HepG2 (cell line): ENCODE results near the gene SIK2. TPM values are rescaled to one million over a fixed set of nuclear protein-coding genes. Genes with fewer than 3 reads are reported as not detected.

Source experiments
- EED ChIP-seq: sonication (generic); formaldehyde crosslinking; IDR thresholded peaks from 2 replicates; pipeline ENCODE4 v1.5.0; 2020; ENCODE audit warnings: mild to moderate bottlenecking, missing genetic modification reagents
- FOXA3 ChIP-seq: IDR thresholded peaks from 2 replicates; pipeline ENCODE4 v1.6.1; 2016; ENCODE audit warnings: missing genetic modification reagents, missing compliant biosample characterization
- GABPB1 ChIP-seq: IDR thresholded peaks from 2 replicates; pipeline ENCODE4 v1.6.1; 2016; ENCODE audit warnings: mild to moderate bottlenecking, missing genetic modification reagents, moderate library complexity, missing compliant biosample characterization
- HDAC1 ChIP-seq: sonication (generic); formaldehyde crosslinking; IDR thresholded peaks from 2 replicates; pipeline ENCODE4 v1.5.1; 2020; ENCODE audit warnings: mild to moderate bottlenecking, missing genetic modification reagents
- NR2F2 ChIP-seq: IDR thresholded peaks from 2 replicates; pipeline ENCODE4 v1.6.1; 2012; ENCODE audit warnings: low read depth, inconsistent platforms, borderline replicate concordance
- PITX1 ChIP-seq: sonication (generic); formaldehyde crosslinking; IDR thresholded peaks from 2 replicates; pipeline ENCODE4 v1.5.1; 2020; ENCODE audit warnings: mild to moderate bottlenecking, missing genetic modification reagents
- TBX2 ChIP-seq: sonication (generic); formaldehyde crosslinking; IDR thresholded peaks from 2 replicates; pipeline ENCODE4 v1.5.0; 2020; ENCODE audit warnings: missing genetic modification reagents, mild to moderate bottlenecking, borderline replicate concordance
- ZFY ChIP-seq: sonication (generic); formaldehyde crosslinking; IDR thresholded peaks from 2 replicates; pipeline ENCODE4 v1.4.0; 2020; ENCODE audit warnings: missing genetic modification reagents
- ZMYM4 ChIP-seq: sonication (generic); formaldehyde crosslinking; IDR thresholded peaks from 2 replicates; pipeline ENCODE4 v1.8.1; 2023; ENCODE audit warnings: mild to moderate bottlenecking, missing genetic modification reagents
- ZNF280B ChIP-seq: sonication (generic); formaldehyde crosslinking; IDR thresholded peaks from 2 replicates; pipeline ENCODE4 v1.5.0; 2020; ENCODE audit warnings: missing genetic modification reagents, mild to moderate bottlenecking, borderline replicate concordance
- ZNF546 ChIP-seq: sonication (generic); formaldehyde crosslinking; conservative IDR thresholded peaks from 2 replicates; pipeline ENCODE4 v1.8.1; 2023; ENCODE audit warnings: mild to moderate bottlenecking, missing genetic modification reagents
- ZNF614 ChIP-seq: IDR thresholded peaks from 2 replicates; pipeline ENCODE4 v1.6.1; 2018; ENCODE audit warnings: missing biosample characterization, missing genetic modification reagents, inconsistent platforms, borderline replicate concordance
- ZNF766 ChIP-seq: sonication (generic); formaldehyde crosslinking; IDR thresholded peaks from 2 replicates; pipeline ENCODE4 v1.5.0; 2020; ENCODE audit warnings: missing genetic modification reagents, borderline replicate concordance
- ZNF777 ChIP-seq: sonication (generic); formaldehyde crosslinking; IDR thresholded peaks from 2 replicates; pipeline ENCODE4 v1.4.0; 2020; ENCODE audit warnings: missing genetic modification reagents
- ZNF790 ChIP-seq: sonication (generic); formaldehyde crosslinking; IDR thresholded peaks from 2 replicates; pipeline ENCODE4 v1.8.0; 2022; ENCODE audit warnings: missing genetic modification reagents, mild to moderate bottlenecking, borderline replicate concordance
- polyA plus RNA-seq, 8 experiments: library from polyadenylated mRNA; depleted of rRNA in 3 of 8; stranded (reverse) in 7 of 8; unstranded in 1 of 8; fragments of >200 nt; fragmentation: Illumina TruSeq in 4 of 8; extraction: Trizol in 4 of 8; gene quantifications; 2 replicates each; pipeline versions ENCODE4 v1.2.1 to v1.2.3, GENCODE V29; 2011 to 2016; ENCODE audit warnings: low read depth in 4 of 8, missing spikeins in 1 of 8, mixed read lengths in 1 of 8; ENCODE audit not compliant: insufficient read depth in 1 of 8
- total RNA-seq, 5 experiments: library from RNA; depleted of rRNA; stranded (reverse); fragments of >200 nt; fragmentation: Illumina TruSeq; extraction: Trizol; gene quantifications; 2 replicates each; pipeline ENCODE4 v1.2.3, GENCODE V29; 2016; ENCODE audit warnings: low read depth in 1 of 5
- TF ChIP-seq, protein P1 (sequence below): sonication (generic); formaldehyde crosslinking; IDR thresholded peaks from 2 replicates; pipeline ENCODE4 v1.8.0; 2022; ENCODE audit warnings: mild to moderate bottlenecking, missing genetic modification reagents; ENCODE audit not compliant: insufficient replicate concordance
- TF ChIP-seq, protein P2 (sequence below): sonication (generic); formaldehyde crosslinking; IDR thresholded peaks from 2 replicates; pipeline ENCODE4 v1.9.0; 2022; ENCODE audit warnings: missing genetic modification reagents, mild to moderate bottlenecking, borderline replicate concordance
- TF ChIP-seq, protein P3 (sequence below): sonication (generic); formaldehyde crosslinking; IDR thresholded peaks from 2 replicates; pipeline ENCODE4 v1.4.0; 2020; ENCODE audit warnings: missing genetic modification reagents
- TF ChIP-seq, protein P4 (sequence below): sonication (generic); formaldehyde crosslinking; IDR thresholded peaks from 2 replicates; pipeline ENCODE4 v1.4.0; 2020; ENCODE audit warnings: missing genetic modification reagents, mild to moderate bottlenecking, borderline replicate concordance

SIK2 gene
- total and polyA plus RNA-seq, 2 of the 13 experiments (the other 11 are each of a cell fraction or from before 2014, with no cell fraction given): 8.1 to 15.4 TPM

GRCh38 chr11:111602865-111603610 lies 789 bp downstream of the SIK2 start (continued):
- TF ChIP-seq ZNF790 (CRISPR knock-in tag) (no peak; the same call in 1 of the 2 replicates), ZMYM4 (CRISPR knock-in tag) (no peak), NR2F2 (no peak), PITX1 (no peak), FOXA3 (CRISPR knock-in tag) (no peak), ZNF614 (CRISPR knock-in tag) (no peak), TBX2 (CRISPR knock-in tag) (no peak), ZFY (CRISPR knock-in tag) (no peak), GABPB1 (CRISPR knock-in tag) (no peak), ZNF280B (CRISPR knock-in tag) (no peak), EED (CRISPR knock-in tag) (no peak), ZNF546 (no peak), HDAC1 (no peak), ZNF777 (CRISPR knock-in tag) (no peak), ZNF766 (CRISPR knock-in tag) (no peak)
- TF ChIP-seq, protein P1, sequence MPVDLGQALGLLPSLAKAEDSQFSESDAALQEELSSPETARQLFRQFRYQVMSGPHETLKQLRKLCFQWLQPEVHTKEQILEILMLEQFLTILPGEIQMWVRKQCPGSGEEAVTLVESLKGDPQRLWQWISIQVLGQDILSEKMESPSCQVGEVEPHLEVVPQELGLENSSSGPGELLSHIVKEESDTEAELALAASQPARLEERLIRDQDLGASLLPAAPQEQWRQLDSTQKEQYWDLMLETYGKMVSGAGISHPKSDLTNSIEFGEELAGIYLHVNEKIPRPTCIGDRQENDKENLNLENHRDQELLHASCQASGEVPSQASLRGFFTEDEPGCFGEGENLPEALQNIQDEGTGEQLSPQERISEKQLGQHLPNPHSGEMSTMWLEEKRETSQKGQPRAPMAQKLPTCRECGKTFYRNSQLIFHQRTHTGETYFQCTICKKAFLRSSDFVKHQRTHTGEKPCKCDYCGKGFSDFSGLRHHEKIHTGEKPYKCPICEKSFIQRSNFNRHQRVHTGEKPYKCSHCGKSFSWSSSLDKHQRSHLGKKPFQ (CRISPR knock-in tag): peak; percentile 39
- TF ChIP-seq, protein P2, sequence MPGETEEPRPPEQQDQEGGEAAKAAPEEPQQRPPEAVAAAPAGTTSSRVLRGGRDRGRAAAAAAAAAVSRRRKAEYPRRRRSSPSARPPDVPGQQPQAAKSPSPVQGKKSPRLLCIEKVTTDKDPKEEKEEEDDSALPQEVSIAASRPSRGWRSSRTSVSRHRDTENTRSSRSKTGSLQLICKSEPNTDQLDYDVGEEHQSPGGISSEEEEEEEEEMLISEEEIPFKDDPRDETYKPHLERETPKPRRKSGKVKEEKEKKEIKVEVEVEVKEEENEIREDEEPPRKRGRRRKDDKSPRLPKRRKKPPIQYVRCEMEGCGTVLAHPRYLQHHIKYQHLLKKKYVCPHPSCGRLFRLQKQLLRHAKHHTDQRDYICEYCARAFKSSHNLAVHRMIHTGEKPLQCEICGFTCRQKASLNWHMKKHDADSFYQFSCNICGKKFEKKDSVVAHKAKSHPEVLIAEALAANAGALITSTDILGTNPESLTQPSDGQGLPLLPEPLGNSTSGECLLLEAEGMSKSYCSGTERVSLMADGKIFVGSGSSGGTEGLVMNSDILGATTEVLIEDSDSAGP (CRISPR knock-in tag): no peak
- TF ChIP-seq, protein P3, sequence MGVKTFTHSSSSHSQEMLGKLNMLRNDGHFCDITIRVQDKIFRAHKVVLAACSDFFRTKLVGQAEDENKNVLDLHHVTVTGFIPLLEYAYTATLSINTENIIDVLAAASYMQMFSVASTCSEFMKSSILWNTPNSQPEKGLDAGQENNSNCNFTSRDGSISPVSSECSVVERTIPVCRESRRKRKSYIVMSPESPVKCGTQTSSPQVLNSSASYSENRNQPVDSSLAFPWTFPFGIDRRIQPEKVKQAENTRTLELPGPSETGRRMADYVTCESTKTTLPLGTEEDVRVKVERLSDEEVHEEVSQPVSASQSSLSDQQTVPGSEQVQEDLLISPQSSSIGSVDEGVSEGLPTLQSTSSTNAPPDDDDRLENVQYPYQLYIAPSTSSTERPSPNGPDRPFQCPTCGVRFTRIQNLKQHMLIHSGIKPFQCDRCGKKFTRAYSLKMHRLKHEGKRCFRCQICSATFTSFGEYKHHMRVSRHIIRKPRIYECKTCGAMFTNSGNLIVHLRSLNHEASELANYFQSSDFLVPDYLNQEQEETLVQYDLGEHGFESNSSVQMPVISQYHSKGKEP (CRISPR knock-in tag): no peak
- TF ChIP-seq, protein P4, sequence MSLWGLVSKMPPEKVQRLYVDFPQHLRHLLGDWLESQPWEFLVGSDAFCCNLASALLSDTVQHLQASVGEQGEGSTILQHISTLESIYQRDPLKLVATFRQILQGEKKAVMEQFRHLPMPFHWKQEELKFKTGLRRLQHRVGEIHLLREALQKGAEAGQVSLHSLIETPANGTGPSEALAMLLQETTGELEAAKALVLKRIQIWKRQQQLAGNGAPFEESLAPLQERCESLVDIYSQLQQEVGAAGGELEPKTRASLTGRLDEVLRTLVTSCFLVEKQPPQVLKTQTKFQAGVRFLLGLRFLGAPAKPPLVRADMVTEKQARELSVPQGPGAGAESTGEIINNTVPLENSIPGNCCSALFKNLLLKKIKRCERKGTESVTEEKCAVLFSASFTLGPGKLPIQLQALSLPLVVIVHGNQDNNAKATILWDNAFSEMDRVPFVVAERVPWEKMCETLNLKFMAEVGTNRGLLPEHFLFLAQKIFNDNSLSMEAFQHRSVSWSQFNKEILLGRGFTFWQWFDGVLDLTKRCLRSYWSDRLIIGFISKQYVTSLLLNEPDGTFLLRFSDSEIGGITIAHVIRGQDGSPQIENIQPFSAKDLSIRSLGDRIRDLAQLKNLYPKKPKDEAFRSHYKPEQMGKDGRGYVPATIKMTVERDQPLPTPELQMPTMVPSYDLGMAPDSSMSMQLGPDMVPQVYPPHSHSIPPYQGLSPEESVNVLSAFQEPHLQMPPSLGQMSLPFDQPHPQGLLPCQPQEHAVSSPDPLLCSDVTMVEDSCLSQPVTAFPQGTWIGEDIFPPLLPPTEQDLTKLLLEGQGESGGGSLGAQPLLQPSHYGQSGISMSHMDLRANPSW (CRISPR knock-in tag): no peak
